K562 (cell line): ENCODE measurements around the gene EPB41L4B. TPM values are rescaled to one million over a fixed set of nuclear protein-coding genes. Genes with fewer than 3 reads are reported as not detected.

Source experiments
- ATAC-seq: fragments of 200-7000 bp; cut with Tn5 transposase; 3 replicates; pipeline ENCODE4 v1.9.1; 2020; ENCODE audit warnings: moderate library complexity
- BruUV-seq: library from RNA; stranded (reverse); fragments of 400-500 nt; replicated peaks from 2 replicates; lab custom pipeline; 2021; lab: Mats Ljungman, UMichigan
- CTCF ChIA-PET: fragments of 300-600 bp; formaldehyde crosslinking; extraction: SDS; loops from one replicate; lab custom pipeline; 2021; ENCODE audit warnings: low intra/inter-chr PET ratio; lab: Yijun Ruan, JAX
- POLR2A ChIA-PET: fragments of 300-600, 350-650 bp; sonication (Branson Sonifier 250); formaldehyde crosslinking; extraction: SDS; loops from one replicate; lab custom pipeline; 2021; ENCODE audit warnings: antibody characterized with exemption, inconsistent platforms; lab: Yijun Ruan, JAX
- DNase-seq, 4 experiments: peaks; one replicate each; pipeline versions ENCODE4 v3.0.0 to v3.0.0-alpha.2; 2011 to 2018; ENCODE audit warnings: low spot score in 3 of 4, mixed read lengths in 3 of 4; ENCODE audit errors: extremely low read depth in 1 of 4
- FAIRE-seq: peaks from 2 replicates; lab custom pipeline; 2011; peaks lifted over from hg19 to GRCh38; lab: Jason Lieb, UNC
- H2AFZ ChIP-seq: 2 replicates; pipeline ENCODE4 v1.6.0; 2011; ENCODE audit warnings: low read depth, low read length, control low read depth, inconsistent platforms
- H3K27ac ChIP-seq: fragments of 200-600 bp; 3 replicates; pipeline ENCODE4 v1.8.0; 2011; ENCODE audit warnings: low read depth, mild to moderate bottlenecking, control low read depth, inconsistent platforms, low read length, moderate library complexity, mixed read lengths; ENCODE audit errors: extremely low read depth
- H3K27me3 ChIP-seq, 2 experiments: fragments of 300-600 bp in 1 of 2; 2 replicates in 1 of 2; 3 replicates in 1 of 2; pipeline versions ENCODE4 v1.6.0 to v1.8.0; 2011; ENCODE audit warnings: inconsistent platforms in 2 of 2, low read length in 2 of 2, mild to moderate bottlenecking in 1 of 2, mixed read lengths in 1 of 2, moderate library complexity in 1 of 2; ENCODE audit not compliant: control insufficient read depth in 2 of 2, insufficient read depth in 2 of 2
- H3K36me3 ChIP-seq: fragments of 300-600 bp; 3 replicates; pipeline ENCODE4 v1.8.0; 2011; ENCODE audit warnings: mild to moderate bottlenecking, low read length, inconsistent platforms; ENCODE audit not compliant: control insufficient read depth, insufficient read depth
- H3K4me1 ChIP-seq, 2 experiments: fragments of 200-600 bp in 1 of 2; replicated peaks in 1 of 2; 2 replicates in 1 of 2; 3 replicates in 1 of 2; pipeline versions ENCODE4 v1.5.1 to v1.8.0; 2011; ENCODE audit warnings: inconsistent platforms in 2 of 2, low read length in 2 of 2, mild to moderate bottlenecking in 1 of 2, mixed read lengths in 1 of 2, moderate library complexity in 1 of 2; ENCODE audit not compliant: control insufficient read depth in 2 of 2, insufficient read depth in 2 of 2
- H3K4me2 ChIP-seq: 2 replicates; pipeline ENCODE4 v1.6.1; 2011; ENCODE audit warnings: low read length, control low read depth, inconsistent platforms, mixed read lengths; ENCODE audit not compliant: insufficient read depth
- H3K4me3 ChIP-seq: fragments of 200-600 bp; sonication (generic), shearing (Covaris generic); 2 replicates; pipeline ENCODE4 v1.5.1; 2016; ENCODE audit warnings: control low read depth, inconsistent platforms
- H3K79me2 ChIP-seq: fragments of 200-600 bp; 3 replicates; pipeline ENCODE4 v1.8.0; 2011; ENCODE audit warnings: low read length, inconsistent platforms; ENCODE audit not compliant: control insufficient read depth, insufficient read depth
- H3K9ac ChIP-seq, 2 experiments: 2 replicates each; pipeline versions ENCODE4 v1.6.0 to v1.6.1; 2011; ENCODE audit warnings: low read depth in 2 of 2, low read length in 2 of 2, control low read depth in 1 of 2, inconsistent platforms in 1 of 2, mild to moderate bottlenecking in 1 of 2, mixed read lengths in 1 of 2; ENCODE audit not compliant: insufficient read depth in 1 of 2
- H3K9me1 ChIP-seq: one replicate; pipeline ENCODE4 v1.6.0; 2011; ENCODE audit warnings: inconsistent platforms, mild to moderate bottlenecking, low read length, moderate library complexity; ENCODE audit not compliant: control insufficient read depth, insufficient read depth
- H3K9me3 ChIP-seq: replicated peaks from 2 replicates; pipeline ENCODE4 v1.5.1; 2011; ENCODE audit warnings: low read depth, low read length, inconsistent platforms; ENCODE audit not compliant: control insufficient read depth, insufficient read depth
- H4K20me1 ChIP-seq: replicated peaks from 2 replicates; pipeline ENCODE4 v1.6.1; 2011; ENCODE audit warnings: low read length, inconsistent platforms, mixed read lengths; ENCODE audit not compliant: control insufficient read depth, insufficient read depth
- KDM1A ChIP-seq, 2 experiments: fragments of 450-650 bp; IDR thresholded peaks; 2 replicates each; pipeline ENCODE4 v1.6.1; 2016; ENCODE audit warnings: mild to moderate bottlenecking in 2 of 2
- NBN ChIP-seq: fragments of 450-650 bp; IDR thresholded peaks from 2 replicates; pipeline ENCODE4 v1.6.1; 2016; ENCODE audit warnings: low read depth, mild to moderate bottlenecking
- POLR2H ChIP-seq: IDR thresholded peaks from 2 replicates; pipeline ENCODE4 v1.6.1; 2016; ENCODE audit warnings: missing genetic modification characterization, low read depth, mild to moderate bottlenecking, control low read depth, missing compliant biosample characterization, moderate library complexity
- ZNF165 ChIP-seq: fragments of 250-450 bp; sonication (Bioruptor Pico); IDR thresholded peaks from 2 replicates; pipeline ENCODE4 v1.4.0; 2020; ENCODE audit warnings: borderline replicate concordance
- ZNF184 ChIP-seq: sonication (generic); formaldehyde crosslinking; IDR thresholded peaks from 2 replicates; pipeline ENCODE4 v1.5.0; 2020; ENCODE audit warnings: missing genetic modification reagents
- WGBS: fragments of 100-300 bp; shearing (Covaris generic); methylation state at CpG from one replicate; pipeline ENCODE4 v1.1.6; 2016; ENCODE audit warnings: low coverage, mixed read lengths; ENCODE audit not compliant: insufficient coverage; ENCODE audit errors: missing lambda C conversion rate; 5-methylcytosine and 5-hydroxymethylcytosine counted together
- in situ Hi-C: fragments of 300-500 bp; cut with MboI; formaldehyde crosslinking; loops from 4 replicates; pipeline ENCODE4 v1.15.0; 2018; ENCODE audit warnings: inconsistent platforms, mixed read lengths
- intact Hi-C: fragments of 100-400 bp; cut with micrococcal nuclease; formaldehyde crosslinking; loops from 2 replicates; pipeline ENCODE4 v1.14.2; 2022
- polyA plus RNA-seq, 8 experiments: library from polyadenylated mRNA; depleted of rRNA in 4 of 8; stranded (reverse) in 5 of 8; unstranded in 3 of 8; fragments of >200 nt; fragmentation: Nextera tagmentation in 2 of 8; fragmentation: Illumina TruSeq in 1 of 8; extraction: Ambion mirVana in 2 of 8; extraction: Trizol in 1 of 8; gene quantifications; 2 replicates each; pipeline versions ENCODE4 v1.2.1 to v1.2.3, GENCODE V29; 2011 to 2014; ENCODE audit warnings: inconsistent platforms in 1 of 8, missing spikeins in 1 of 8
- total RNA-seq, 7 experiments: library from RNA; depleted of rRNA in 6 of 7; stranded (reverse); fragments of >200 nt in 6 of 7; fragmentation: Illumina TruSeq in 2 of 7; extraction: Trizol in 2 of 7; gene quantifications; 2 replicates each; pipeline versions ENCODE4 v1.2.1 to v1.2.3, GENCODE V29; 2011 to 2021; ENCODE audit warnings: low replicate concordance in 1 of 7
- TF ChIP-seq, protein P1 (sequence below): fragments of 250-450 bp; sonication (Bioruptor Pico); IDR thresholded peaks from 2 replicates; pipeline ENCODE4 v1.8.0; 2022; ENCODE audit warnings: inconsistent platforms, mild to moderate bottlenecking, moderate library complexity, borderline replicate concordance
- TF ChIP-seq, protein P2 (sequence below): fragments of 250-450 bp; sonication (Bioruptor Pico); IDR thresholded peaks from 2 replicates; pipeline ENCODE4 v1.8.0; 2021; ENCODE audit warnings: moderate library complexity, mild to moderate bottlenecking, inconsistent platforms
- TF ChIP-seq, protein P3 (sequence below): sonication (generic); formaldehyde crosslinking; IDR thresholded peaks from 2 replicates; pipeline ENCODE4 v1.8.1; 2022; ENCODE audit warnings: missing genetic modification reagents
- TF ChIP-seq, protein P4 (sequence below): fragments of 450-650 bp; formaldehyde crosslinking; IDR thresholded peaks from 2 replicates; pipeline ENCODE4 v1.4.0; 2022; ENCODE audit warnings: mild to moderate bottlenecking, moderate library complexity

EPB41L4B gene
- total and polyA plus RNA-seq, 9 of the 15 experiments (the other 6 are each of a cell fraction or from before 2014, with no cell fraction given): 0.09 to 0.38 (median 0.21) TPM

DNA sequence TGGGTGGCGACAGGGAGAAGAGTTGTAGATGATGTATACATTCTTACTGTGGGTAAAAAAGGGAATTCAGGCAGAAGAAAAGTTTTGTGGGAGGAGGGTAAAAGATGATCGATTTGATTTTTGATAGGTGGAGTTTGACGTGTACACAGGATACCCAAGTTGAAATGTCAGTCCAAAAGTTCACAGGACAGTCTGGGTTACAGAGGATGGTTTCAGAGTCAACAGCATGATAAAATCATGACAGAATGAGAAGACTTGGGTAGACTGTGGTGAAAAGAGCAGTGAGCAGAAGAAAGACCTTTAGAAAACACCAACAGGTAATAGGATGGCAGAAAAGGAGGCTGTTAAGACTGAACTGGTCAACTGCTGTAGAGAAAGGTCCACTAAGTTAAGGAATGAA, 81.6 kb downstream of the EPB41L4B start:
- Histone ChIP-seq H3K9me1 (no peaks in the 10 kb centered on the region), H3K27ac (no peak overlapping the region), H3K9me3 (no peaks in the 10 kb centered on the region), H4K20me1 (no peaks in the 10 kb centered on the region), H3K4me2 (no peak overlapping the region), H3K4me3 (no peak overlapping the region), H2AFZ (no peak overlapping the region), H3K79me2 (no peaks in the 10 kb centered on the region), H3K9ac (no peak overlapping the region), H3K4me1 (no peaks in the 10 kb centered on the region), H3K27me3 (peaks cover 0 to 4% of the 10 kb centered on the region in 2 experiments; a peak in 2 of 5 replicates), H3K36me3 (no peaks in the 10 kb centered on the region)
- TF ChIP-seq NBN: no peak
- in situ Hi-C loops: no loop called here
- CTCF ChIA-PET: no interaction called here
- no peak for DNase-seq
- 0% methylated on average over 3 of the region's 3 CpGs for WGBS
- no peak for ATAC-seq
- FAIRE-seq: no peak
- POLR2A ChIA-PET: interaction anchor here (0.6 kb wide), 1 partner anchor 9 kb away, joined by 3 read pairs; no protein-coding TSS in a partner anchor
- no TSS peak for BruUV-seq
- intact Hi-C loops: no loop called here

DNA sequence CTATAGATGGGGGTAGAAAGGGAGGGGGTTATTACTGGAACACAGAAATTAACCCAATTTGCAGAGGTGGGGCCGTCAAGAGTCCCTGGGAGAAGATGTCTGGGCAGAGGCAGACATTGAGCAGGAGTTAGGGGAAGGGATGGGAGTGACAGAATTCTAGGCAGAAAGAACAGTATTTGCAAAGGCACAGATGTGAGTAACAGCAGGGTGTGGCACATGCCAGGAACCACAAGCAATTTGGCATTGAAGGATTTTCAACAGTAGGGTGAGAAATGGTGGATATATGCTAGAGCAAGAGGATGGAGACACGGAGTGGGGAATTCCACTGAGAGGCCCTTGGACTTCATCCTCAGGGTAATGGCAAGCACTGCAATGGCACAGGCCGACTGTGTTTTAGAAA, 82.2 kb downstream of the EPB41L4B start:
- H3K4me2 ChIP-seq: no peak overlapping the region
- 0% methylated on average over 3 of the region's 3 CpGs for WGBS
- DNase-seq (no peak), ATAC-seq (no peak), FAIRE-seq (no peak)
- no peaks in the 10 kb centered on the region for H3K79me2 ChIP-seq
- H3K4me1 ChIP-seq: no peaks in the 10 kb centered on the region
- no peak overlapping the region for H2AFZ ChIP-seq
- ChIA-PET POLR2A (interaction anchor here (0.6 kb wide), 1 partner anchor 9 kb away, joined by 3 read pairs; no protein-coding TSS in a partner anchor), CTCF (no interaction called here)
- H4K20me1 ChIP-seq: no peaks in the 10 kb centered on the region
- no peak overlapping the region for H3K4me3 ChIP-seq
- intact Hi-C loops (no loop called here), in situ Hi-C loops (no loop called here)
- no peaks in the 10 kb centered on the region for H3K9me3 ChIP-seq
- no TSS peak for BruUV-seq
- no peak overlapping the region for H3K9ac ChIP-seq
- no peak overlapping the region for H3K27ac ChIP-seq
- no peaks in the 10 kb centered on the region for H3K36me3 ChIP-seq
- no peaks in the 10 kb centered on the region for H3K9me1 ChIP-seq
- H3K27me3 ChIP-seq: peaks cover 0 to 2% of the 10 kb centered on the region in 2 experiments; a peak in 2 of 5 replicates
- TF ChIP-seq, protein P1, sequence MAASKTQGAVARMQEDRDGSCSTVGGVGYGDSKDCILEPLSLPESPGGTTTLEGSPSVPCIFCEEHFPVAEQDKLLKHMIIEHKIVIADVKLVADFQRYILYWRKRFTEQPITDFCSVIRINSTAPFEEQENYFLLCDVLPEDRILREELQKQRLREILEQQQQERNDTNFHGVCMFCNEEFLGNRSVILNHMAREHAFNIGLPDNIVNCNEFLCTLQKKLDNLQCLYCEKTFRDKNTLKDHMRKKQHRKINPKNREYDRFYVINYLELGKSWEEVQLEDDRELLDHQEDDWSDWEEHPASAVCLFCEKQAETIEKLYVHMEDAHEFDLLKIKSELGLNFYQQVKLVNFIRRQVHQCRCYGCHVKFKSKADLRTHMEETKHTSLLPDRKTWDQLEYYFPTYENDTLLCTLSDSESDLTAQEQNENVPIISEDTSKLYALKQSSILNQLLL (CRISPR knock-in tag): no peak
- TF ChIP-seq ZNF165 (CRISPR knock-in tag) (no peak), POLR2H (tag) (no peak), ZNF184 (no peak), KDM1A (IDR thresholded peaks at IDR 0.05) (no peak)
- TF ChIP-seq, protein P2, sequence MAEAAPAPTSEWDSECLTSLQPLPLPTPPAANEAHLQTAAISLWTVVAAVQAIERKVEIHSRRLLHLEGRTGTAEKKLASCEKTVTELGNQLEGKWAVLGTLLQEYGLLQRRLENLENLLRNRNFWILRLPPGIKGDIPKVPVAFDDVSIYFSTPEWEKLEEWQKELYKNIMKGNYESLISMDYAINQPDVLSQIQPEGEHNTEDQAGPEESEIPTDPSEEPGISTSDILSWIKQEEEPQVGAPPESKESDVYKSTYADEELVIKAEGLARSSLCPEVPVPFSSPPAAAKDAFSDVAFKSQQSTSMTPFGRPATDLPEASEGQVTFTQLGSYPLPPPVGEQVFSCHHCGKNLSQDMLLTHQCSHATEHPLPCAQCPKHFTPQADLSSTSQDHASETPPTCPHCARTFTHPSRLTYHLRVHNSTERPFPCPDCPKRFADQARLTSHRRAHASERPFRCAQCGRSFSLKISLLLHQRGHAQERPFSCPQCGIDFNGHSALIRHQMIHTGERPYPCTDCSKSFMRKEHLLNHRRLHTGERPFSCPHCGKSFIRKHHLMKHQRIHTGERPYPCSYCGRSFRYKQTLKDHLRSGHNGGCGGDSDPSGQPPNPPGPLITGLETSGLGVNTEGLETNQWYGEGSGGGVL (CRISPR knock-in tag): no peak
- TF ChIP-seq, protein P3, sequence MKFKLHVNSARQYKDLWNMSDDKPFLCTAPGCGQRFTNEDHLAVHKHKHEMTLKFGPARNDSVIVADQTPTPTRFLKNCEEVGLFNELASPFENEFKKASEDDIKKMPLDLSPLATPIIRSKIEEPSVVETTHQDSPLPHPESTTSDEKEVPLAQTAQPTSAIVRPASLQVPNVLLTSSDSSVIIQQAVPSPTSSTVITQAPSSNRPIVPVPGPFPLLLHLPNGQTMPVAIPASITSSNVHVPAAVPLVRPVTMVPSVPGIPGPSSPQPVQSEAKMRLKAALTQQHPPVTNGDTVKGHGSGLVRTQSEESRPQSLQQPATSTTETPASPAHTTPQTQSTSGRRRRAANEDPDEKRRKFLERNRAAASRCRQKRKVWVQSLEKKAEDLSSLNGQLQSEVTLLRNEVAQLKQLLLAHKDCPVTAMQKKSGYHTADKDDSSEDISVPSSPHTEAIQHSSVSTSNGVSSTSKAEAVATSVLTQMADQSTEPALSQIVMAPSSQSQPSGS (CRISPR knock-in tag): no peak
- TF ChIP-seq, protein P4, sequence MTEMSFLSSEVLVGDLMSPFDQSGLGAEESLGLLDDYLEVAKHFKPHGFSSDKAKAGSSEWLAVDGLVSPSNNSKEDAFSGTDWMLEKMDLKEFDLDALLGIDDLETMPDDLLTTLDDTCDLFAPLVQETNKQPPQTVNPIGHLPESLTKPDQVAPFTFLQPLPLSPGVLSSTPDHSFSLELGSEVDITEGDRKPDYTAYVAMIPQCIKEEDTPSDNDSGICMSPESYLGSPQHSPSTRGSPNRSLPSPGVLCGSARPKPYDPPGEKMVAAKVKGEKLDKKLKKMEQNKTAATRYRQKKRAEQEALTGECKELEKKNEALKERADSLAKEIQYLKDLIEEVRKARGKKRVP (CRISPR knock-in tag): no peak
